ENCODE data around the gene ADARB2.
"Not testable (repeated sequence)": the region's sequence is repeated elsewhere in the genome, so short reads cannot be mapped to it uniquely, and the experiment has no call there.

ADARB2 gene

DNA sequence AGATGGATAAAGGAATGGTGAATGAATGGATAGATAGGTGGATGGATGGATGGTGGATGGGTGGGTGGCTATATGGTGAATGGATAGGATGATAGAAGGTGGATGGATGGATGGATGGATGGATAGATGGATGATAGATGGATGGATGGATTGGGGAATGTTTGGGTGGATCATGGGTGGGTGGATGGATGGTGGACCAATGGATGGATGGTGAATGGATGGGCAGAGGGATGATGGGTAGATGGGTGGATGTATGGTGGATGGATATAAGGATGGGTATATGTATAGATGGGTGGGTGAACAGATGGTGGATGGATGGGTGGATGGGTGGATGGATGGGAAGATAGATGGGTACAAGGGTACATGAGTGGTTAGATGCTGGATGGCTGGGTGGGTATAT lies 322.4 kb downstream of the ADARB2 start:
- no peak for DNase-seq

- not testable (repeated sequence) for DNase-seq
Observed at GRCh38 chr10:1414346-1414745, 323.0 kb downstream of the ADARB2 start.

DNA sequence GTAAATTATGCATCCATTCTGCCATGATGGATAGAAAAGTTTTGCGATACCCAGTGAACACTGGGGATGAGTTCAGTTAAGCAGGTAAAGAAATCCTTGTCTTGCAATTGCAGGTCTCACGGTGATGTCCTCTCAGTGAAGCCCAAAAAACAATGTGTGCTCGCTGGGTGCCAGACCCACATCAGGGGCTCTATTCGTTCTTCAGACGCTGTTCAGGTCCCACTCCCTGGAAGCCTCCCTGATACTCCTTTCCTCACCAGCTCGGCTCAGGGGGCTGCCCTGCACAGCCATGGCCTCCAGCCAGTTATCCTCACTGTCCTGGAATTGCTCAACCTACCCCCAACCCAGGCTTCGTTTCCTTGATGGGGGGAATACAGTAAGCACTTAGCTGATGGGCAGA lies 323.5 kb downstream of the ADARB2 start:
- DNase-seq, result no peak

- DNase-seq, result no peak
Observed at GRCh38 chr10:1413256-1413655, 324.1 kb downstream of the ADARB2 start.

DNA sequence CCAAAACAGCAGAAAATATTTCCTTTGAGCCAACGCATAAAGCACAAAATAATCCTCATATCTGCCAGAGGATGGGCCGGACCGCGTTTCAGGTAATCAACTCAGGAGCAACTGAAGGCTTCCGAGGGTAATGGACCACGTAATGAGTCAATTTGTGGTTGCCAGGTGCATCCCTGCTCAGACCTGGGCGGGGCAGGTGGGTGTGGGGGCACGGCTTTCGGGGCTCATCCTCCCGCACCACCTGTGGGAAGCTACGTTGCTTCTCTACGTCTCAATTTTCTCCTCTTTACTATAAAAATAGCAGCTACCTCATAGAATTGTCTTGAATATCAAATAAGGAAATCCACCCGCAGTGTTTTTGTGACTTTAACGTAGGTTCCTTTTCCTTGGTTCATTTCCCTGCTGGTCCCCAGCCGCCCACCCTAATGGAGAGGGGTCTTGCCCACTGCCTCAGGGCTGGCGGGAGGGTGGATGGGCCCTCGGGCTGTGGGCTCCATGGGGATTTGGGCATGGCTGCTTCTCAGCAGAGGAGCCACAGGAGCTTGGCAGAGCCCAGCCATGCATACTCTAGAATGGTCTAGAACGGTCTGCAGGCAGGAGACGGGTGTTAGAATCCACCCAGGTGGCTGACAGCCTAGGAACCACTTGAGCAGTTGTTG lies 324.7 kb downstream of the ADARB2 start:
- DNase-seq, result peak; percentile 11

DNA sequence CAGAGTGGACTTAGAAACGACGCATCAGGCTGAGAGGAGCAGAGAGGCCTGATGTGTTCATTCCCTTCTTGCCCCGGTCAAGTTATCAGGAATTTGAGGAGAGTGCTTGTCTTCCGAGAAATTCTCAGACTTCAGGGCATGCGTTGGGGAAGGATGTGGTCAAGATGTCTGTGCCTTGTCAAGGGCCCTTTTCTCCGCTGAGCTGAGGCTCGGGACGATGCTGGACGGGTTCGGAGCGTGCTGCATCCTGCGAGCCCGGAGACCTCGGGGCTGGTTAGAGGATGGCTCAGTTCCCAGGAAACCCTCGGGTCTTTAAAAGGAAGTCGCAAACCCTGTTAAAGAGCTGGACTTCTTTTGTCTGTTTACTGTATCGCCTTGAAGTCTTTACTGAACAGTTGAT lies 325.4 kb downstream of the ADARB2 start:
- no peak for DNase-seq

- no peak for DNase-seq
Observed at GRCh38 chr10:1411451-1411850, 325.9 kb downstream of the ADARB2 start.

GRCh38 chr10:1410469-1411395 lies 326.6 kb downstream of the ADARB2 start:
- DNase-seq, result no peak

DNA sequence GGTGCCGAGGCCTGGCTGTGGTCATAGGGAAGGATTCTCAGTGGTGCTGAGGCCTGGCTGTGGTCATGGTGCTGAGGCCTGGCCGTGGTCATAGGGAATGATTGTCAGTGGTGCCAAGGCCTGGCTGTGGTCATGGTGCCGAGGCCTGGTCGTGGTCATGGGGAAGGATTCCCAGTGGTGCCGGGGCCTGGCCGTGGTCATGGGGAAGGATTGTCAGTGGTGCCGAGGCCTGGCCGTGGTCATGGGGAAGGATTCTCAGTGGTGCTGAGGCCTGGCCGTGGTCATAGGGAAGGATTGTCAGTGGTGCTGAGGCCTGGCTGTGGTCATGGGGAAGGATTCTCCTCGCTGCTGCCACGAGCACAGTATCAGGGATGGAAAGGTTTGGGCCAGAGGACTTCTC lies 327.3 kb downstream of the ADARB2 start:
- DNase-seq, result no peak

GRCh38 chr10:1409392-1409791 lies 327.9 kb downstream of the ADARB2 start:
- no peak for DNase-seq

- DNase-seq, result no peak
Observed at GRCh38 chr10:1408651-1409367, 328.5 kb downstream of the ADARB2 start.

- DNase-seq, result no peak
Observed at GRCh38 chr10:1406967-1407945, 330.1 kb downstream of the ADARB2 start.

GRCh38 chr10:1406132-1406966 lies 331.0 kb downstream of the ADARB2 start:
- DNase-seq, result no peak

GRCh38 chr10:1404323-1405260 lies 332.7 kb downstream of the ADARB2 start:
- DNase-seq, result no peak

- no peak for DNase-seq
Observed at GRCh38 chr10:1403508-1404322, 333.6 kb downstream of the ADARB2 start.

GRCh38 chr10:1402816-1403507 lies 334.4 kb downstream of the ADARB2 start:
- DNase-seq, result no peak

- DNase-seq, result no peak
Observed at GRCh38 chr10:1402016-1402770, 335.1 kb downstream of the ADARB2 start.

Measured in CD4-positive, alpha-beta T cell treated with Interferon gamma for 1 hour (primary cell).